Measurements from ENCODE around the gene SLAMF8. TPM values are rescaled to one million over a fixed set of nuclear protein-coding genes. Genes with fewer than 3 reads are reported as not detected.

Gene SLAMF8
- total RNA-seq, 1 donor from 2014 or later, result not detected

GRCh38 chr1:159848326-159848725 is 21.7 kb downstream of the SLAMF8 start:
- DNase-seq (ENCODE audit: low spot score in 2 of 2, unreplicated experiment in 2 of 2), result no peak
- no peak for TF ChIP-seq CTCF (IDR thresholded peaks at IDR 0.05; ENCODE audit: unreplicated experiment)
- Mint-ChIP-seq H3K9me3 (no peaks in the 10 kb centered on the region), H3K36me3 (no peaks in the 10 kb centered on the region), H3K27me3 (ENCODE audit: low read depth) (peaks cover 7% of the 10 kb centered on the region), H3K27ac (no peak overlapping the region), H3K4me1 (peaks cover 14% of the 10 kb centered on the region), H3K4me3 (no peak overlapping the region)

- TF ChIP-seq CTCF (IDR thresholded peaks at IDR 0.05; ENCODE audit: unreplicated experiment), result no peak
- Mint-ChIP-seq H3K4me1 (peaks cover 23% of the 10 kb centered on the region), H3K36me3 (no peaks in the 10 kb centered on the region), H3K27ac (no peak overlapping the region), H3K9me3 (no peaks in the 10 kb centered on the region), H3K4me3 (no peak overlapping the region), H3K27me3 (ENCODE audit: low read depth) (peaks cover 5% of the 10 kb centered on the region)
- no peak for DNase-seq (ENCODE audit: low spot score in 2 of 2, unreplicated experiment in 2 of 2)
Observed at GRCh38 chr1:159849626-159850366, 23.1 kb downstream of the SLAMF8 start.

- no peak for DNase-seq (ENCODE audit: low spot score in 2 of 2, unreplicated experiment in 2 of 2)
- no peak for TF ChIP-seq CTCF (IDR thresholded peaks at IDR 0.05; ENCODE audit: unreplicated experiment)
- Mint-ChIP-seq H3K4me1 (peaks cover 24% of the 10 kb centered on the region), H3K27me3 (ENCODE audit: low read depth) (peaks cover 5% of the 10 kb centered on the region), H3K4me3 (no peak overlapping the region), H3K36me3 (no peaks in the 10 kb centered on the region), H3K27ac (no peak overlapping the region), H3K9me3 (no peaks in the 10 kb centered on the region)
Observed at GRCh38 chr1:159851407-159851806, 24.7 kb downstream of the SLAMF8 start.

- Mint-ChIP-seq H3K9me3 (no peaks in the 10 kb centered on the region), H3K27ac (peak overlapping the region; percentile 92), H3K4me1 (peaks cover 21% of the 10 kb centered on the region), H3K4me3 (peak overlapping the region; percentile 77), H3K36me3 (no peaks in the 10 kb centered on the region), H3K27me3 (ENCODE audit: low read depth) (peaks cover 5% of the 10 kb centered on the region)
- TF ChIP-seq CTCF (IDR thresholded peaks at IDR 0.05; ENCODE audit: unreplicated experiment), result no peak
- DNase-seq (ENCODE audit: low spot score in 2 of 2, unreplicated experiment in 2 of 2), result no peak
Observed at GRCh38 chr1:159853417-159854115, 26.9 kb downstream of the SLAMF8 start.

- H3K27ac Mint-ChIP-seq, result peak overlapping the region; percentile 92
- no peaks in the 10 kb centered on the region for H3K9me3 Mint-ChIP-seq
- TF ChIP-seq CTCF (IDR thresholded peaks at IDR 0.05; ENCODE audit: unreplicated experiment), result no peak
- peak overlapping the region; percentile 77 for H3K4me3 Mint-ChIP-seq
- H3K27me3 Mint-ChIP-seq (ENCODE audit: low read depth), result peaks cover 5% of the 10 kb centered on the region
- peaks cover 19% of the 10 kb centered on the region for H3K4me1 Mint-ChIP-seq
- no peaks in the 10 kb centered on the region for H3K36me3 Mint-ChIP-seq
- peak in 1 of 2 experiments; percentile 47 for DNase-seq (ENCODE audit: low spot score in 2 of 2, unreplicated experiment in 2 of 2)
Observed at GRCh38 chr1:159854116-159854692, 27.5 kb downstream of the SLAMF8 start.
